Ishikawa (cell line): ENCODE data around the gene GPR39.

Experiments used
- CEBPB ChIP-seq: IDR thresholded peaks from 2 replicates; pipeline ENCODE4 v1.6.1; 2012
- CREB1 ChIP-seq: IDR thresholded peaks from 2 replicates; pipeline ENCODE4 v1.6.1; 2012; ENCODE audit warnings: low read depth
- EGR1 ChIP-seq: IDR thresholded peaks from 2 replicates; pipeline ENCODE4 v1.6.1; 2012
- EP300 ChIP-seq: IDR thresholded peaks from 2 replicates; pipeline ENCODE4 v1.6.1; 2012; ENCODE audit warnings: borderline replicate concordance
- FOXM1 ChIP-seq: IDR thresholded peaks from 2 replicates; pipeline ENCODE4 v1.6.1; 2012; ENCODE audit warnings: low read depth, borderline replicate concordance
- MAX ChIP-seq: IDR thresholded peaks from 2 replicates; pipeline ENCODE4 v1.6.1; 2012
- NFIC ChIP-seq: IDR thresholded peaks from 2 replicates; pipeline ENCODE4 v1.6.1; 2012
- RAD21 ChIP-seq: IDR thresholded peaks from 2 replicates; pipeline ENCODE4 v1.6.1; 2012; ENCODE audit warnings: low read depth
- REST ChIP-seq: IDR thresholded peaks from 2 replicates; pipeline ENCODE4 v1.6.1; 2012; ENCODE audit warnings: low read depth, mild to moderate bottlenecking
- TAF1 ChIP-seq: IDR thresholded peaks from 2 replicates; pipeline ENCODE4 v1.6.1; 2012; ENCODE audit warnings: low read depth, mild to moderate bottlenecking
- TCF12 ChIP-seq: IDR thresholded peaks from 2 replicates; pipeline ENCODE4 v1.6.1; 2012; ENCODE audit warnings: low read depth
- TEAD4 ChIP-seq: IDR thresholded peaks from 2 replicates; pipeline ENCODE4 v1.6.1; 2012
- USF1 ChIP-seq: IDR thresholded peaks from 2 replicates; pipeline ENCODE4 v1.6.1; 2012
- YY1 ChIP-seq: IDR thresholded peaks from 2 replicates; pipeline ENCODE4 v1.6.1; 2012; ENCODE audit warnings: low read depth
- ZBTB7A ChIP-seq: IDR thresholded peaks from 2 replicates; pipeline ENCODE4 v1.6.1; 2012; ENCODE audit warnings: low read depth

The GPR39 gene

GRCh38 chr2:132641819-132642218 lies 225.2 kb downstream of the GPR39 start:
- TF ChIP-seq EP300 (no peak), TAF1 (no peak), NFIC (no peak), MAX (no peak), USF1 (no peak), REST (no peak), EGR1 (no peak), ZBTB7A (no peak), CEBPB (no peak)

GRCh38 chr2:132642415-132642814 lies 225.8 kb downstream of the GPR39 start:
- TF ChIP-seq FOXM1 (no peak), YY1 (no peak), MAX (no peak), ZBTB7A (no peak), CREB1 (no peak), RAD21 (no peak), EP300 (no peak), CEBPB (no peak), REST (no peak), NFIC (no peak), TAF1 (no peak), TCF12 (no peak)

- TF ChIP-seq TCF12 = no peak
- TF ChIP-seq EGR1 = no peak
- no peak for TF ChIP-seq EP300
- TF ChIP-seq RAD21 = no peak
- no peak for TF ChIP-seq REST
- TF ChIP-seq FOXM1 = no peak
- no peak for TF ChIP-seq YY1
- TF ChIP-seq TAF1 = no peak
- TF ChIP-seq CEBPB = no peak
- no peak for TF ChIP-seq TEAD4
- TF ChIP-seq CREB1 = no peak
- TF ChIP-seq USF1 = no peak
- no peak for TF ChIP-seq NFIC
Measured at GRCh38 chr2:132645176-132645575, 228.6 kb downstream of the GPR39 start.

GRCh38 chr2:132645722-132646539 lies 229.3 kb downstream of the GPR39 start:
- TF ChIP-seq REST (no peak), CEBPB (no peak), ZBTB7A (no peak), YY1 (no peak), TEAD4 (no peak), RAD21 (no peak), EGR1 (no peak), EP300 (no peak), USF1 (no peak), TAF1 (no peak), TCF12 (no peak), MAX (no peak), CREB1 (no peak)
